HT-29 (cell line): ENCODE measurements around the gene RRP12. TPM values are rescaled to one million over a fixed set of nuclear protein-coding genes. Genes with fewer than 3 reads are reported as not detected.

Experiments
- DNase-seq: peaks from one replicate; pipeline ENCODE4 v3.0.0-alpha.2; 2015; ENCODE audit warnings: low spot score
- total RNA-seq: library from RNA; depleted of rRNA; stranded (reverse); fragments of >200 nt; shearing (Covaris generic); gene quantifications from 2 replicates; pipeline ENCODE4 v1.2.3, GENCODE V29; 2014

RRP12 gene
- total RNA-seq, 1 experiment from 2014 or later, result 67.7 TPM

DNA sequence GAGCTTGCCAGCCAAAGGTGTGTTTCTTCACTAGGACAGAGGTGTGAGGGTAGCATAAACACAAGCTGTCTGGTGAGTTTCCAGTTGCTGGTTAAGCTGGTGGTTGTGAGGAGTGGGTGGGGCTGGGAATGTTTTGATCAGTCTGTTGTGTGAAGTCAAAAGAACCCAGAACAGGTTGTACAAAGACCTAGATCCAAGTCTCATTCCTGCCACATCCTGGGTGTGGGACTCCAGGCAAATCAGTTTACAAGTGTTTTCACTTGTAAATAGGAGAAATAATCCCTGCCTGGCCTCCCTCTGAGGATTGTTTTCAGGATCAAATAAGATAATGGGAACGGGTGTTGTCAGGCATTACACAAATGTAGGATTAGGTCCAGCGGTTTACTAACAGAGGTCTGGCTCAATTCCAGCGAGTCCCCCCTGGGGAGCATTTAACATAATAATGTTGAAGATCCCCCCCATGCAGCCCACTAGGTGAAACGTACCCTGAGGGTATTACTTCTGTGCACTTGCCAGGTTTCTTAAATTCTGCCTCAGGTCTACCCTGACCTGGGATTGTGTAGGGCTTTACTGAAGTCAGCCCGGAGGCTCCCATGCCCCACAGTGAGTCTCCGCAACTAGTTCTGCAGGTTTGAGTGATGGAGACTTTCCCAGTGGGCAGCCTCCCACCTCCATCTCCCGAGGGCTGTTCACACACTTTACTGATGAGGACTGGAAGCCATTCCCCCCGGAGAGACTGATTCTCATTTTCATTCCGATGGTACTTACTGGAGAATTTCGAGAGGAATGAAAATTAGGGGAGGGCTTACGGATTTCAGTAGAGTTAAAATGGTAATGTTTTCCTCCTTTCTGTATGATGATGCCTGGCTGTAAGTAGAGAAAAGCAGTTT is 64.0 kb downstream of the RRP12 start:
- peak; percentile 77 for DNase-seq

DNA sequence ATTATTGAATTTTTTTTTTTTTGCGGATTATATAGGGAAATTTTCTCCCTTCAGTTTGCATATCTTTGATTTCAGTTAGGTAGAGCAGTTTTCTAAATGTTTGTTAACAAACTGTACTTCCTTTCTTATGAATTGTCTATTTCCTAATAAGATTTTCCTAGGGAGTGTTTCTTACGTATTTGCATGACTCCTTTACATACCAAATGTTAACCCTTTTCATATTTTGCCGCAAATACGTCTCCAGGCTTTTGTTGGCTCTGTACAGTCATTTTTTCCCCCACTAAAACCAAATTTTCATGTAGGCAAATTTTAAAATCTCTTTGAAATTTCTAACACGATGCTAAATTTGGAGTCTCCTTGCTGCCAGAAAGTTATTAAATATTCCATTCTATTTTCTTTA is 64.7 kb downstream of the RRP12 start:
- DNase-seq, result no peak

- no peak for DNase-seq
Measured at GRCh38 chr10:97336006-97336405, 65.1 kb downstream of the RRP12 start.

GRCh38 chr10:97335188-97335619 is 65.9 kb downstream of the RRP12 start:
- no peak for DNase-seq

DNA sequence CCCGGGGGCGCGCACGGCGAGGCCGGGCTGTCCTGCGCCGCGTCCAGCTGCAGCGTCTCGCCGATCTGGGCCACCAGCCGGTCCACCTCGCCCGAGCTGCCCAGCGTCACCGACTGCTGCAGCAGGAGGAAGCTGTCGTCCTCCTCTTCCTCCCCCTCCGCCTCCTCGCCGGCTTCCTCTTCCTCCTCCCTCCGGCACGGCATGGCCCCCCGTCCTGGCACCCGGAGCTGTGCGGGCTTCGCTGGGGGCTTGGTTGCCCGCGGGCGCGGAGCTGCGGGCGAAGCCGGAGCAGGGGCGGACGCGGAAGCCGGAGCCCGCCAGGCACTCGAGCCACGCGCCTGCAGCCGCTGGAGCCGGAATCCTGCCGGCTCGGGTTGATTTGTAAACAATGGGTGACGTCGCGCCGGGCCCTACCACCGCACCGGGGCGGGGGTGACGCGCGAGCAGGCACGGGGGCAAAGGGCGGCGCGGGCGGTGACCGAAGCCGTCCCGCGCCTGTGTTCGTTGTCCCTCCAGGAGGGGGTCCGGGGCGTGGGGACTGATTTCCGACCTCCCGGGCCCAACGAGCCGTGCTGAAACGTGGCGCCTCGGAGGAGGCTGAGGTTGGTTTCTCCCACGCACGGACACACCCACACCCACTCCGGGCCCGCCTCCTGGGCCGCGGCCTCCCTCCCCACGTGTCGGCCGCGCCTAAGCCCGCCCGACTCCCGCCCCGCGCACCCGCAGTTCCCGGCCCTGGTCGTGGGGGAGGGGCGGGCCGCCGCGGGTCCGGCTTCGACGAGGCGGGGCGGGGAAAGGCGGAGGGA is 66.6 kb downstream of the RRP12 start, which contains the start of gene FRAT2:
Gene FRAT2, minus strand, starts transcription at position 360 of the 806 bp plus-strand sequence. Its CDS starts 157 bp downstream, at position 203.
- DNase-seq, result peak; percentile 87

GRCh38 chr10:97333601-97334369 is 67.4 kb downstream of the RRP12 start:
- DNase-seq, result peak; percentile 53

- DNase-seq, result peak; percentile 66
Measured at GRCh38 chr10:97333351-97333600, 67.9 kb downstream of the RRP12 start.

DNA sequence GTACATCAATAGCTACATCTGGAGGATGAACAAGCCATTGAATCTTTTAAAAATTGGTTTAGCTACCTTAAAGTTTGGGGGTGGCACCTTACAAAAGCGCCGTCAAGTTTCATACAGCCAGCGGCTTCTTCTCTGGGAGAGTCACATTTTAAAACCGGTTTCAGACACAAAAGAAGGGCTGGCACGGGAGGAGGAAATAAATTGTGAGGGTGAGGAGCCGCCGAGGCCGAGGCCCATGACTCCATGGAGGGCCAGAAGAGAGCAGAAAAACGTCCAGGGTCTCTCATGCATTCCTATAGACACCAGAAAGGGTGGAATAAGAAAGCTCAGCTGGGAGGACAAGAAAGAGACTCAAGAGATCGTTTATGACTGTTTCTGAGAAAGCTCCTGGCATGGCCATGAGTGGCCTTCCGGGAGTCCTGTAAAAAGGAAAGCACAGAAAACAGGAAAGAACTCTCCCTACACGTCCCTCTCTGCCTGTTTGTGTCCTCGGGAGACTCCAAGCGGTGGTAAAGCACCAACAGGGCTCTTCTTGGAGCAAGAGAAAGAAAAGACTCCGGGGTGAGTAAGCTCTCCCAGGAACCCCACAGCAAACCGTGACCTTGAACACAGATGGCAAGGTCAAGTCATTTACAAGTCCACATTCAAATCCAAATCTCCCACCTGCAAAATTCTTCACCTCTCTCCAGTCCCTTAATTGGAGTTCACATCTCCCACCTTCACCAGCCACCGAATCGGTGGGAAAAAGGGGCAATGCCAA is 68.4 kb downstream of the RRP12 start:
- DNase-seq, result peak; percentile 78

DNA sequence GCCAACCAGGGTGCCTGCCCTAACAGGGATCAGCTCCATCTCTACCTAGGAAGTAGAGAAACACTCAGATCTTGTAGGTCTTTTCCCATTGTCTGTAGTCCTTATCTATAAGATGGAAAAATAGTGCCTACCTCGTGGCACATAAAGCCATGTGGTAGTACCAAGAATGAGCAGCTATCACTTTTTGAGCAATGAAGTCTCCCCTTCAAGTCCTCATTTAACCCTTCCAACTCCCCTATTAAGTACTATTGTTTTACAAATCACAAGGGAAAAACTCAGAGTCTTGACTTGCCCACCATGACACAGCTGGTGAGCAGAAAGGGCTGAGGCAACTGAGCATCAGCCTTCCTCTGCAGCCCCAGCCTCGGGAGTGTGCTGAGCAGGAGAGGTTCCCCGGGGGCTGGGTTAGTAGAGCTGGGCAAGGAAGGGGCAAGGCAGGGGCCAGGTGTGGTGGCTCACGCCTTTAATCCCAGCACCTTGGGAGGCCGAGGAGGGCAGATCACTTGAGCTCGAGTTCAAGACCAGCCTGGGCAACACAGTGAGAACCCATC is 69.9 kb downstream of the RRP12 start:
- no peak for DNase-seq

- no peak for DNase-seq
Measured at GRCh38 chr10:97329766-97330165, 71.4 kb downstream of the RRP12 start.

GRCh38 chr10:97328646-97329453 is 72.3 kb downstream of the RRP12 start:
- DNase-seq, result no peak

DNA sequence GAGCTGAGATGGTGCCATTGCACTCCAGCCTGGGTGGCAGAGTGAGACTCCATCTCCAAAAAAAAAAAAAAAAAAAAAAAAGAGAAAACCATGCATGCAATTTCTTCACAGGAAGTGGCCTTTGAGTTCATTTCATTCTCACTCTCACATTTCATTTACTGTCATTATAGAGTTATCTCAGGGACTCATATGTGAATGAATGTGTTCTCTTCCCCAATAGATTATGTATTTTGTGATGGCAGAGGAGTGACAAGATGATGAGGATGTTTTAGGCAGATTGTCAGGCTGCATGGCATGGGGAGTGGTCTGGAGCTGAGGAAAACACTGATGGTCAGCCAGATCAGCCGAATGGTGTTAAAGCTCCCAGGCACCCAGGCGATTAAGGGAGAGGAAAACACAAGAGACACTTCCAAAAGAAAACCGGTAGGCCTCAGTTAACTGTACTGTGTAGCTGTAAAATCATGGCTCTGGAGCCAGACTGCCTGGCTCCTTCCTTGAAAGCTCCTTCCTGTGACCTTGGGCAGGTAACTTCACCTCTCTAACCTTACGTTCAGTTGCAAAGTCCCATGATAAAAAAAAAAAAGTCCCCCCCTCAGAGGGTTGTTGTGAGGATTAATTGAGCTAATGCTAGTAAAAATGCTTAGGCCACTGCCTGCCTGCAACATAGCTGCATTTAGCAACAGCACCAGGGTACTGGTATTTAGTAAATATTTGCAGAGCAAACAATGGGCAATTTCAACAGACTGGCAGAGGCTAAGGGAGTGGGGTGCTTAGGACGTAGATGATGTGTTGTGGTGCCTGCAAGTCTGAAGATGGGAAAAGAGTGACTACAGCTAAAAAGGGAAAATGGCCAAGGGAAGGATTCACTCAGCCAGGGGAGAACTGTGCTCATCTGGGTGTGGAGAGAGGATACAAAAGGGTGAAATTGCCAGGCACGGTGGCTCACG is 73.5 kb downstream of the RRP12 start:
- peak; percentile 39 for DNase-seq

GRCh38 chr10:97325754-97326153 is 75.4 kb downstream of the RRP12 start:
- DNase-seq, result no peak

GRCh38 chr10:97323501-97323900 is 77.6 kb downstream of the RRP12 start:
- no peak for DNase-seq

- no peak for DNase-seq
Measured at GRCh38 chr10:97321804-97322190, 79.3 kb downstream of the RRP12 start.

DNA sequence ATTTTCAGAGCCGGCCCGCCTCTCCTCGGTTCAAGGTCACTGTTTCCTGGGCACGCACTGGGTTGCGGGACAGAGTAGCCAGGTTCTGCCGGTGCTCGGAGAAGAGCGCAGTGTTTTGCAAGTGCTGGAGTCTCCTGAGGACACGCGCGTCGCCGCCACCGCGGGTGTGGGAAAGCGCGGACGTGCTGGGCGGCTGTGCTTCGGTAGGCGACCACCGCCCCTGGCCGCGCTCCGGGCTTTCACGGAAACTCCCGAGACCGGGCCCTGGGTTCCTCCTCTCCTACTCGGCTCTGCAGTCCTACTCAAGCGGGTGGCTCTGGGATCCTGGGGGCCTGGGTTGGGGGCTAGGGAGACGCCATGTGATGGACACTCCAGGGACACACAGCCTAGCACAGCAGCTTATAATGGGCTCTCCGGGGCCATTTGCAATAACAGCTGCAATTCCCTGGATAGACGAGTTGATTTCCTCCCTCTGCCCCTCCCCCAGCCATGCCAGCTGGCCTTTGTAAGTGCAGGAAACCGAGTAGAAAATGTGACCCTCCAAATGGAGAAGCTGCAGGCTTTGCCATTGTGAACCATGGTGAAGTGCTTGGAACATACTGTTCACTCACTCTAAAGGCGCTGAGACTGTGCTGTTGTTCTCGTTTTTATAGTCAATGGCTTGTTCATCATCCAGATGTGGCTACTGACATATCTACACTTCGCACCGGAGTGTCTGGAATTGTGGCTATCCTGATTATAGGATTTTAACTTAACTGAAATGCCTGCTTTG is 79.9 kb downstream of the RRP12 start:
- no peak for DNase-seq

GRCh38 chr10:97320480-97321031 is 80.6 kb downstream of the RRP12 start:
- DNase-seq, result no peak
